Neural progenitor cell (in vitro differentiated cells): ENCODE results near the gene TBATA.

Source experiments
- CTCF ChIP-seq: fragments of 200-600 bp; sonication (generic); IDR thresholded peaks from 2 replicates; pipeline ENCODE4 v1.5.1; 2017; ENCODE audit warnings: antibody characterized with exemption, mild to moderate bottlenecking
- EZH2phosphoT487 ChIP-seq: fragments of 200-600 bp; sonication (generic); IDR thresholded peaks from 2 replicates; pipeline ENCODE4 v1.6.1; 2017; ENCODE audit warnings: antibody characterized with exemption

- TF ChIP-seq EZH2phosphoT487 (no peak), CTCF (no peak)
Measured at GRCh38 chr10:70775679-70776454, 9.3 kb downstream of the TBATA start.
